ENCODE results near the gene THAP7. TPM values are rescaled to one million over a fixed set of nuclear protein-coding genes. Genes with fewer than 3 reads are reported as not detected.

THAP7 gene
- total RNA-seq, 1 experiment from 2014 or later = 27.7 TPM

- no peaks in the 10 kb centered on the region for H3K79me2 ChIP-seq (ENCODE audit: insufficient read depth, low read length)
- H3K4me2 ChIP-seq (ENCODE audit: low read length) = no peak overlapping the region
- BruUV-seq (replicated peaks) = no TSS peak
- intact Hi-C loops (cut with micrococcal nuclease) = no loop called here
- CTCF ChIA-PET = no interaction called here
- RAD21 ChIA-PET (ENCODE audit: low non-redundant PET in 1 of 2, low total read pairs in 2 of 2, uncharacterized antibody in 2 of 2, unreplicated experiment in 2 of 2) = no interaction called here
- H3K4me1 ChIP-seq (ENCODE audit: control insufficient read depth in 1 of 2, insufficient read depth in 2 of 2, low read length in 2 of 2) = peaks cover 0 to 4% of the 10 kb centered on the region in 2 experiments; a peak in 1 of 4 replicates
- ATAC-seq = no peak
- H4K20me1 ChIP-seq (ENCODE audit: insufficient read depth) = no peaks in the 10 kb centered on the region
- H3K9me3 ChIP-seq (ENCODE audit: control insufficient read depth in 1 of 2, insufficient read depth in 1 of 2, low read depth in 1 of 2, low read length in 2 of 2) = no peaks in the 10 kb centered on the region
- no peaks in the 10 kb centered on the region for H3K9me2 ChIP-seq (ENCODE audit: insufficient read depth)
- TF ChIP-seq SIN3A (IDR thresholded peaks at IDR 0.05; ENCODE audit: low read depth) (no peak), CBX3 (IDR thresholded peaks at IDR 0.05; ENCODE audit: low read depth) (no peak), POLR2A (IDR thresholded peaks at IDR 0.05; ENCODE audit: borderline replicate concordance, extremely low read depth, insufficient read depth, insufficient read length) (no peak), POLR2AphosphoS5 (IDR thresholded peaks at IDR 0.05; ENCODE audit: low read depth, low read length) (no peak), ELF1 (IDR thresholded peaks at IDR 0.05; ENCODE audit: borderline replicate concordance, low read depth) (no peak), TCF7L2 (IDR thresholded peaks at IDR 0.05; ENCODE audit: borderline replicate concordance, extremely low read depth, insufficient read depth, insufficient read length) (no peak)
- TF ChIP-seq, protein P1, sequence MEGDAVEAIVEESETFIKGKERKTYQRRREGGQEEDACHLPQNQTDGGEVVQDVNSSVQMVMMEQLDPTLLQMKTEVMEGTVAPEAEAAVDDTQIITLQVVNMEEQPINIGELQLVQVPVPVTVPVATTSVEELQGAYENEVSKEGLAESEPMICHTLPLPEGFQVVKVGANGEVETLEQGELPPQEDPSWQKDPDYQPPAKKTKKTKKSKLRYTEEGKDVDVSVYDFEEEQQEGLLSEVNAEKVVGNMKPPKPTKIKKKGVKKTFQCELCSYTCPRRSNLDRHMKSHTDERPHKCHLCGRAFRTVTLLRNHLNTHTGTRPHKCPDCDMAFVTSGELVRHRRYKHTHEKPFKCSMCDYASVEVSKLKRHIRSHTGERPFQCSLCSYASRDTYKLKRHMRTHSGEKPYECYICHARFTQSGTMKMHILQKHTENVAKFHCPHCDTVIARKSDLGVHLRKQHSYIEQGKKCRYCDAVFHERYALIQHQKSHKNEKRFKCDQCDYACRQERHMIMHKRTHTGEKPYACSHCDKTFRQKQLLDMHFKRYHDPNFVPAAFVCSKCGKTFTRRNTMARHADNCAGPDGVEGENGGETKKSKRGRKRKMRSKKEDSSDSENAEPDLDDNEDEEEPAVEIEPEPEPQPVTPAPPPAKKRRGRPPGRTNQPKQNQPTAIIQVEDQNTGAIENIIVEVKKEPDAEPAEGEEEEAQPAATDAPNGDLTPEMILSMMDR (IDR thresholded peaks at IDR 0.05 in 2 of 3, conservative IDR thresholded peaks at IDR 0.05 in 1 of 3; ENCODE audit: borderline replicate concordance in 1 of 3, insufficient read depth in 1 of 3, low read depth in 2 of 3, low read length in 2 of 3) = no peak
- H3K36me3 ChIP-seq (ENCODE audit: control insufficient read depth in 1 of 2, insufficient read depth in 2 of 2, low read length in 2 of 2) = no peaks in the 10 kb centered on the region
- no peaks in the 10 kb centered on the region for H3K27me3 ChIP-seq (ENCODE audit: insufficient read depth, low read length)
- POLR2A ChIA-PET = no interaction called here
- H3K9ac ChIP-seq (ENCODE audit: low read length) = no peak overlapping the region
- no peak overlapping the region for H3K4me3 ChIP-seq (replicated peaks in 1 of 2; ENCODE audit: low read depth in 1 of 2, low read length in 2 of 2)
- no peak overlapping the region for H3K27ac ChIP-seq (ENCODE audit: low read depth, low read length)
- no peak for DNase-seq (ENCODE audit: low read depth, low spot score)
- no peak overlapping the region for H2AFZ ChIP-seq (ENCODE audit: low read depth, low read length, poor library complexity, severe bottlenecking)
Observed at GRCh38 chr22:20964090-20964798, 37.7 kb downstream of the THAP7 start.

Data from HCT116 (cell line).